HG02943 (cell line): Measurements from ENCODE around the gene KLHL17.
A peak's percentile ranks its signal among the peaks of the same experiment; 100 is the strongest.

Experiments
- ATAC-seq: cut with Tn5 transposase; IDR thresholded peaks from one replicate; pipeline ENCODE4 v1.9.1; 2021; ENCODE audit warnings: mild to moderate bottlenecking, low read depth, moderate library complexity; ENCODE audit not compliant: unreplicated experiment

KLHL17 gene

DNA sequence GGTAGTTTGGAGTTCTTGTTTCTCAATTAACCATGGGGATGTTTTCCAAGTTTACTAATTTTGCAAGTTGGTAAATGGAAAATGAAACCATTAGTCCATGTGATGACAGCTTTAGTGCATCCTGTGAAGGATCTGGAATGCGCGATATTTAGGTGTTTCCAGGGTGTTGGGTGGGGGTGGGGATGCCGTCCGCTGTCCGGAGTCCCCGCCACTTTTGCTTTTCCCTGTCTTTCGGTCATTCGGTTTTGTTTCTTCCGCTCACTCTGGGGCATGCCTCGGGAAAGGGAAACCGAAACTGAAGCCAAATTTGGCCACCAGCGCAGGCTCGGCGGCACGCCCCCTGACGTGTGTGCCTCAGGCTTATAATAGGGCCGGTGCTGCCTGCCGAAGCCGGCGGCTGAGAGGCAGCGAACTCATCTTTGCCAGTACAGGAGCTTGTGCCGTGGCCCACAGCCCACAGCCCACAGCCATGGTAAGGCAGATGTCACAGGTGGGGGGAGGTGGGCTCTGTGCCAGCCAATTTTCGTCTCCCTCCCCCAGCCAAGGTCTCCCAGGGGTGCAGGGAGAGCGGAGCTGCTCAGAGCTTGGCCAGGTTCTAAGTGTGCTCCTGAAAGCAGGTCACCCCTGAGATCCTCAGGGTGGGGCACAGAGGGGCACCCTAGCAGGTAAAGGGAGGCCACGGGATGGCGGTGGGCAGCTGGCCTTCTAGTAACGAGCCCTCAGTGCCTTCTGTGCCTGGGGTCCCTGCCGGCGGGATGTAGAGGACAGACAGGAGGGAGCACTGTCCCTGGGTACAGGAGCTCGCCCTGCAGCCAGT is 52.9 kb downstream of the KLHL17 start, which contains the start of gene ISG15:
Gene ISG15 (plus strand): TSS at position 393 of the 817 bp plus-strand sequence. CDS start 77 bp downstream, at position 470.
- ATAC-seq = peak; percentile 65

DNA sequence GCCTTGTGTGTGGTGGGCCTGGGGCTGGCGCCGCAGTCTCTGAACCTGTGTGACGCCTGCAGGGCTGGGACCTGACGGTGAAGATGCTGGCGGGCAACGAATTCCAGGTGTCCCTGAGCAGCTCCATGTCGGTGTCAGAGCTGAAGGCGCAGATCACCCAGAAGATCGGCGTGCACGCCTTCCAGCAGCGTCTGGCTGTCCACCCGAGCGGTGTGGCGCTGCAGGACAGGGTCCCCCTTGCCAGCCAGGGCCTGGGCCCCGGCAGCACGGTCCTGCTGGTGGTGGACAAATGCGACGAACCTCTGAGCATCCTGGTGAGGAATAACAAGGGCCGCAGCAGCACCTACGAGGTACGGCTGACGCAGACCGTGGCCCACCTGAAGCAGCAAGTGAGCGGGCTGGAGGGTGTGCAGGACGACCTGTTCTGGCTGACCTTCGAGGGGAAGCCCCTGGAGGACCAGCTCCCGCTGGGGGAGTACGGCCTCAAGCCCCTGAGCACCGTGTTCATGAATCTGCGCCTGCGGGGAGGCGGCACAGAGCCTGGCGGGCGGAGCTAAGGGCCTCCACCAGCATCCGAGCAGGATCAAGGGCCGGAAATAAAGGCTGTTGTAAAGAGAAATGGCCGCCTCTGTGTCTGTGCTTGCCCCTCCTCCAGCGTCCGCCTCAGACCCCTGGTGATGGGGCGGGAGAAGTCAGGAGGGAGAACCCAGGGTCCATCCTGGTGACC is 53.7 kb downstream of the KLHL17 start:
- no peak for ATAC-seq

- ATAC-seq = no peak
Measured at GRCh38 chr1:1014799-1015681, 54.7 kb downstream of the KLHL17 start.
